PC-9 (cell line): ENCODE data around the gene RAB28.

Source experiments
- CTCF ChIP-seq: fragments of 200-600 bp; sonication (generic); conservative IDR thresholded peaks from 2 replicates; pipeline ENCODE4 v1.6.1; 2017; ENCODE audit warnings: mixed run types, antibody characterized with exemption, mild to moderate bottlenecking, moderate library complexity
- EZH2 ChIP-seq: fragments of 200-600 bp; sonication (generic); IDR thresholded peaks from 2 replicates; pipeline ENCODE4 v1.8.0; 2017; ENCODE audit warnings: antibody characterized with exemption, low read depth

GRCh38 chr4:13328591-13328990 lies 155.5 kb downstream of the RAB28 start:
- TF ChIP-seq CTCF (no peak), EZH2 (no peak)
